ENCODE measurements around the gene THEMIS. TPM values are rescaled to one million over a fixed set of nuclear protein-coding genes. Genes with fewer than 3 reads are reported as not detected.

The THEMIS gene
- total RNA-seq, 1 experiment from 2014 or later = not detected

DNA sequence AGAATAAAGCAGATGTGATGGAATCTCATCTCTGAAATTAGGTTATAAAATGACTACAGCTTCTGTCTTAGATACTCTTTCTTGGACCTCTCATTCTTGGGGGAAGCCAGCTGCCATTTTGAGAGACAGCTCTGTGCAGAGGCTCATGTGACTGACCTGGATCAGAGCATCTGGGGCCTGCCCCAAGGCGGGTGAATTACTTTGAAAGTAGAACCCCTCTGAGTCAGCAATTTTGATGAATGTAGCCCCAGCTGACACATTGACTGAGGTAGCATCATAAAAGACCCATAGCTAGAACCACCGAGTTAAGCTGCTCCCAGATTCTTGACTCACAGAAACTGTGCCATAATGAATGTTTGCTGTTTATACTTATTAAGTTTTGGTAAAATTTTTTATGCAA is 124.5 kb downstream of the THEMIS start:
- Mint-ChIP-seq H3K36me3 (ENCODE audit: insufficient read depth, unreplicated experiment) (no peaks in the 10 kb centered on the region), H3K4me1 (ENCODE audit: low read depth, unreplicated experiment) (no peaks in the 10 kb centered on the region), H3K4me3 (ENCODE audit: unreplicated experiment) (no peak overlapping the region), H3K27me3 (ENCODE audit: insufficient read depth, unreplicated experiment) (no peaks in the 10 kb centered on the region), H3K27ac (ENCODE audit: unreplicated experiment) (no peak overlapping the region), H3K9me3 (ENCODE audit: unreplicated experiment) (no peaks in the 10 kb centered on the region)
- no TSS peak for BruUV-seq (replicated peaks)
- intact Hi-C loops (cut with micrococcal nuclease; ENCODE audit: unreplicated experiment) = no loop called here
- Histone ChIP-seq H3K27me3 (replicated peaks; ENCODE audit: control insufficient read depth, insufficient read depth, low read length) (no peaks in the 10 kb centered on the region), H3K4me1 (no peaks in the 10 kb centered on the region), H3K36me3 (ENCODE audit: control insufficient read depth, insufficient read depth, low read length) (no peaks in the 10 kb centered on the region), H3K9me3 (no peaks in the 10 kb centered on the region), H3K4me3 (ENCODE audit: low read depth, low read length) (no peak overlapping the region)
- POLR2A ChIA-PET = no interaction called here
- CTCF ChIA-PET = no interaction called here
- TF ChIP-seq, protein P1, sequence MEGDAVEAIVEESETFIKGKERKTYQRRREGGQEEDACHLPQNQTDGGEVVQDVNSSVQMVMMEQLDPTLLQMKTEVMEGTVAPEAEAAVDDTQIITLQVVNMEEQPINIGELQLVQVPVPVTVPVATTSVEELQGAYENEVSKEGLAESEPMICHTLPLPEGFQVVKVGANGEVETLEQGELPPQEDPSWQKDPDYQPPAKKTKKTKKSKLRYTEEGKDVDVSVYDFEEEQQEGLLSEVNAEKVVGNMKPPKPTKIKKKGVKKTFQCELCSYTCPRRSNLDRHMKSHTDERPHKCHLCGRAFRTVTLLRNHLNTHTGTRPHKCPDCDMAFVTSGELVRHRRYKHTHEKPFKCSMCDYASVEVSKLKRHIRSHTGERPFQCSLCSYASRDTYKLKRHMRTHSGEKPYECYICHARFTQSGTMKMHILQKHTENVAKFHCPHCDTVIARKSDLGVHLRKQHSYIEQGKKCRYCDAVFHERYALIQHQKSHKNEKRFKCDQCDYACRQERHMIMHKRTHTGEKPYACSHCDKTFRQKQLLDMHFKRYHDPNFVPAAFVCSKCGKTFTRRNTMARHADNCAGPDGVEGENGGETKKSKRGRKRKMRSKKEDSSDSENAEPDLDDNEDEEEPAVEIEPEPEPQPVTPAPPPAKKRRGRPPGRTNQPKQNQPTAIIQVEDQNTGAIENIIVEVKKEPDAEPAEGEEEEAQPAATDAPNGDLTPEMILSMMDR (IDR thresholded peaks at IDR 0.05; ENCODE audit: insufficient read depth in 1 of 2, low read depth in 1 of 2, low read length in 1 of 2, severe bottlenecking in 1 of 2, unreplicated experiment in 1 of 2) = no peak
- no peak for DNase-seq

DNA sequence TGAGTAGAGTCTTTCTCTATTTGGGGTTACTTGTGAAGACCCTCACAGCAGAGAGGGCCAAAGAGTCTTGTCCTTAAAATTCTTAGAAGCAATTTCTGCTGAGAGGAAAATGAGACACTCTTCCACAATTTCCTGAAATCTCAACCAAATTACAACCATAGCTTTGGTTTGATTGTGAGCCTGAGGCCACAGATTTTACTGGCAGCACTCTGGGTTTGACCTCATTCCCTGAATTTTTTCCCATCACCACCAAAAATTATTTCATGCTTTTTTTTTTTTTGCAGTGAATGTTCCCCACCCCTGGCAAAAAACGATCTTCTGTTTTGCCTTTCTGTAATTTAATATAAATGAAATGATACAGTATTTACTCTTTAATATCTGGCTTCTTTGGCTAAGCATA is 125.5 kb downstream of the THEMIS start:
- Mint-ChIP-seq H3K4me3 (ENCODE audit: unreplicated experiment) (no peak overlapping the region), H3K9me3 (ENCODE audit: unreplicated experiment) (no peaks in the 10 kb centered on the region), H3K27me3 (ENCODE audit: insufficient read depth, unreplicated experiment) (no peaks in the 10 kb centered on the region), H3K36me3 (ENCODE audit: insufficient read depth, unreplicated experiment) (no peaks in the 10 kb centered on the region), H3K27ac (ENCODE audit: unreplicated experiment) (no peak overlapping the region), H3K4me1 (ENCODE audit: low read depth, unreplicated experiment) (no peaks in the 10 kb centered on the region)
- Histone ChIP-seq H3K27me3 (replicated peaks; ENCODE audit: control insufficient read depth, insufficient read depth, low read length) (no peaks in the 10 kb centered on the region), H3K9me3 (no peaks in the 10 kb centered on the region), H3K4me1 (no peaks in the 10 kb centered on the region), H3K4me3 (ENCODE audit: low read depth, low read length) (no peak overlapping the region), H3K36me3 (ENCODE audit: control insufficient read depth, insufficient read depth, low read length) (no peaks in the 10 kb centered on the region)
- intact Hi-C loops (cut with micrococcal nuclease; ENCODE audit: unreplicated experiment) = no loop called here
- TF ChIP-seq, protein P1 (IDR thresholded peaks at IDR 0.05; ENCODE audit: insufficient read depth in 1 of 2, low read depth in 1 of 2, low read length in 1 of 2, severe bottlenecking in 1 of 2, unreplicated experiment in 1 of 2) = no peak
- CTCF ChIA-PET = no interaction called here
- BruUV-seq (replicated peaks) = no TSS peak
- POLR2A ChIA-PET = no interaction called here
- no peak for DNase-seq

DNA sequence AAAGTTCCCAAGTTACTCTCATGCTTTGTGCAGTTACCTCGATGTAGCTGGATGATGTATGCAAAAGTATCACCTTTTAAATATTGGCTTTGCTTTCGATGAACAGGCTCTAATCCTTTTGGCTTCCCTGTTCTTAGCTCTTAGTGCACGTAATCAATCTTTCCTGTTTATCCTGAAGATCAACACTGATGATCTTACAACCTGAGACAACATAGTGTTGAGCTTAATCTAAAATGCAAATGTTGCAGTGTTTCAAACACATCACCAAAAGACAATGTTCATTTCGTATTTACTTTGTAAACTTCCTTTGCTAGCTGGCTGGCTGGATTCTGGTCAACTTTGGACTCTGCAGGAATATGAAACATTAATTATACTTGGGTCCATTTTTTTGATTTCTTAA is 132.1 kb downstream of the THEMIS start:
- no peak overlapping the region for H3K27ac Mint-ChIP-seq (ENCODE audit: unreplicated experiment)
- no peaks in the 10 kb centered on the region for H3K9me3 Mint-ChIP-seq (ENCODE audit: unreplicated experiment)
- Histone ChIP-seq H3K4me3 (ENCODE audit: low read depth, low read length) (no peak overlapping the region), H3K4me1 (no peaks in the 10 kb centered on the region), H3K36me3 (ENCODE audit: control insufficient read depth, insufficient read depth, low read length) (no peaks in the 10 kb centered on the region), H3K9me3 (no peaks in the 10 kb centered on the region), H3K27me3 (replicated peaks; ENCODE audit: control insufficient read depth, insufficient read depth, low read length) (no peaks in the 10 kb centered on the region)
- no peaks in the 10 kb centered on the region for H3K36me3 Mint-ChIP-seq (ENCODE audit: insufficient read depth, unreplicated experiment)
- intact Hi-C loops (cut with micrococcal nuclease; ENCODE audit: unreplicated experiment) = no loop called here
- no peak for DNase-seq
- no peaks in the 10 kb centered on the region for H3K4me1 Mint-ChIP-seq (ENCODE audit: low read depth, unreplicated experiment)
- ChIA-PET POLR2A (no interaction called here), CTCF (no interaction called here)
- TF ChIP-seq, protein P1 (IDR thresholded peaks at IDR 0.05; ENCODE audit: insufficient read depth in 1 of 2, low read depth in 1 of 2, low read length in 1 of 2, severe bottlenecking in 1 of 2, unreplicated experiment in 1 of 2) = no peak
- BruUV-seq (replicated peaks) = no TSS peak
- no peak overlapping the region for H3K4me3 Mint-ChIP-seq (ENCODE audit: unreplicated experiment)
- no peaks in the 10 kb centered on the region for H3K27me3 Mint-ChIP-seq (ENCODE audit: insufficient read depth, unreplicated experiment)

Measured in Caco-2 (cell line).